Panc1 (cell line): ENCODE results near the gene ATP6V0A4. TPM values are rescaled to one million over a fixed set of nuclear protein-coding genes. Genes with fewer than 3 reads are reported as not detected.

Experiments used
- ATAC-seq: fragments of 200-7000 bp; cut with Tn5 transposase; 2 replicates; pipeline ENCODE4 v1.9.1; 2020; ENCODE audit warnings: mild to moderate bottlenecking, moderate library complexity
- BruUV-seq: library from RNA; stranded (reverse); fragments of 400-500 nt; replicated peaks from 2 replicates; lab custom pipeline; 2021; lab: Mats Ljungman, UMichigan
- CTCF ChIA-PET: fragments of 300-600 bp; sonication (Branson Sonifier 250); formaldehyde crosslinking; loops from one replicate; lab custom pipeline; 2022; ENCODE audit warnings: antibody characterized with exemption; lab: Charles Lee
- POLR2A ChIA-PET: fragments of 300-600 bp; sonication (Branson Sonifier 250); formaldehyde crosslinking; loops from one replicate; lab custom pipeline; 2022; ENCODE audit warnings: antibody characterized with exemption; lab: Charles Lee
- DNase-seq: peaks from one replicate; pipeline ENCODE4 v3.0.0-alpha.2; 2010; ENCODE audit warnings: low read depth, low spot score
- H3K27ac ChIP-seq: 2 replicates; pipeline ENCODE4 v1.5.1; 2011; ENCODE audit warnings: mild to moderate bottlenecking, low read length, inconsistent platforms
- H3K27me3 ChIP-seq: fragments of 200-500 bp; sonication (Bioruptor generic); 2 replicates; pipeline ENCODE4 v1.6.0; 2014; ENCODE audit warnings: low read length, inconsistent platforms; ENCODE audit not compliant: control insufficient read depth, insufficient read depth
- H3K36me3 ChIP-seq: fragments of 200-500 bp; sonication (Bioruptor generic); 2 replicates; pipeline ENCODE4 v1.5.1; 2014; ENCODE audit warnings: inconsistent platforms, mild to moderate bottlenecking, low read length, moderate library complexity; ENCODE audit not compliant: control insufficient read depth, insufficient read depth
- H3K4me1 ChIP-seq: 2 replicates; pipeline ENCODE4 v1.5.1; 2011; ENCODE audit warnings: inconsistent platforms, mild to moderate bottlenecking, low read length, moderate library complexity; ENCODE audit not compliant: control insufficient read depth, insufficient read depth
- H3K4me3 ChIP-seq, 2 experiments: 2 replicates each; pipeline ENCODE4 v1.5.1; 2011 to 2012; ENCODE audit warnings: low read depth in 2 of 2, low read length in 2 of 2, mild to moderate bottlenecking in 2 of 2, inconsistent platforms in 1 of 2, moderate library complexity in 1 of 2
- H3K9me3 ChIP-seq: fragments of 200-500 bp; sonication (Bioruptor generic); 2 replicates; pipeline ENCODE4 v1.5.1; 2014; ENCODE audit warnings: low read depth, mild to moderate bottlenecking, inconsistent platforms, low read length, moderate library complexity; ENCODE audit not compliant: control insufficient read depth, insufficient read depth
- POLR2AphosphoS5 ChIP-seq: IDR thresholded peaks from 2 replicates; pipeline ENCODE4 v1.6.1; 2012; ENCODE audit warnings: mild to moderate bottlenecking, low read depth, low read length, moderate library complexity
- SIN3A ChIP-seq: IDR thresholded peaks from 2 replicates; pipeline ENCODE4 v1.6.1; 2012; ENCODE audit warnings: low read depth, mild to moderate bottlenecking, low read length, moderate library complexity, borderline replicate concordance; ENCODE audit not compliant: insufficient read depth
- TCF7L2 ChIP-seq: IDR thresholded peaks from 2 replicates; pipeline ENCODE4 v1.6.1; 2011; ENCODE audit warnings: mild to moderate bottlenecking, low read depth, low read length, inconsistent platforms
- in situ Hi-C: cut with HindIII; loops from 2 replicates; pipeline ENCODE4 v1.10.0; 2016; ENCODE audit warnings: low sequenced_read_pairs, low pct_unique_long_range_greater_than_20kb
- intact Hi-C: fragments of 100-400 bp; cut with micrococcal nuclease; formaldehyde crosslinking; loops from one replicate; pipeline ENCODE4 v1.10.0; 2022; ENCODE audit not compliant: unreplicated experiment
- total RNA-seq: library from RNA; stranded (reverse); gene quantifications from one replicate; pipeline ENCODE4 v1.2.1, GENCODE V29; 2021; ENCODE audit not compliant: unreplicated experiment
- TF ChIP-seq, protein P1 (sequence below): fragments of 450-650 bp; IDR thresholded peaks from 2 replicates; pipeline ENCODE4 v1.5.1; 2017; ENCODE audit warnings: mild to moderate bottlenecking
- TF ChIP-seq, protein P2 (sequence below), 2 experiments: IDR thresholded peaks; 2 replicates each; pipeline ENCODE4 v1.6.1; 2011 to 2012; ENCODE audit warnings: low read depth in 2 of 2, control low read depth in 1 of 2, low read length in 1 of 2, mild to moderate bottlenecking in 1 of 2, moderate library complexity in 1 of 2; ENCODE audit not compliant: insufficient read depth in 1 of 2

ATP6V0A4 gene
- total RNA-seq, 1 experiment from 2014 or later, result 0.15 TPM

DNA sequence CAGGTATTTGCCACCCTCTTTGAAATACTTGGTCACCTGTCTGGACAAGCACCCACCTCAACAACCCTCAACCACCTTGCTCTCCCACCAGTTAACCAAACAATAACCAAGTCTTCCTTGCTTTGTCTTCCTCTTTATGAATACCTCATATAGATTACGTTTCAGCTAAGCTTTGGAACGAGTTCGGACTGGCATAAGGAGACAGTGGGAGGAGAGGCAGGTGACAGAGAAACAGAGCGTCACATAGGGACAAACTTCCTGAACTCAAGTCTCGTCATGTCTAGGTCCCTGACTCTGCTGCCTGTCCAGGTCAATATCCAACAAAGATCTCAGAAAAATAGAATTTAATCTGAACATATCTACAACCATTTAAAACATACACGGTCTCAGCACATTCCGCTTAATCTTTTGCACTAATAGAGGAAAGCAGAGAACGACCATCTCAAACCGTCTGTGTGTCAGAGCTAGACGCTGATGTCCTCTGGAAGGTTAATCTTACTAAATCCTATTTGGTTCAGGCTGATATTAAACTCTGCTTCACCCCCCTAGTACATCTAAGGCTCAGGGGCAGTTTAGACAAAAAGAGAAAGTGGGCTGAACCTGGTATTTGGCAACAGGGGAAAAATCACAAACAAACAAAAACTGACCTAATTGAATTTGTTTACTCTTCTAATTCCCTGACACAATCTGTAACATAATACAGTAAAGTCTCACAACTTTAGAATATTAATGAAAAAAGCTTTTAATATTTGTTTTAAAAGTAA, 70.5 kb downstream of the ATP6V0A4 start:
- no peak for DNase-seq
- Histone ChIP-seq H3K4me1 (no peaks in the 10 kb centered on the region), H3K27me3 (no peaks in the 10 kb centered on the region), H3K9me3 (no peaks in the 10 kb centered on the region), H3K27ac (no peak overlapping the region), H3K36me3 (no peaks in the 10 kb centered on the region), H3K4me3 (no peak overlapping the region)
- intact Hi-C loops, result no loop called here
- CTCF ChIA-PET, result no interaction called here
- TF ChIP-seq, protein P1, sequence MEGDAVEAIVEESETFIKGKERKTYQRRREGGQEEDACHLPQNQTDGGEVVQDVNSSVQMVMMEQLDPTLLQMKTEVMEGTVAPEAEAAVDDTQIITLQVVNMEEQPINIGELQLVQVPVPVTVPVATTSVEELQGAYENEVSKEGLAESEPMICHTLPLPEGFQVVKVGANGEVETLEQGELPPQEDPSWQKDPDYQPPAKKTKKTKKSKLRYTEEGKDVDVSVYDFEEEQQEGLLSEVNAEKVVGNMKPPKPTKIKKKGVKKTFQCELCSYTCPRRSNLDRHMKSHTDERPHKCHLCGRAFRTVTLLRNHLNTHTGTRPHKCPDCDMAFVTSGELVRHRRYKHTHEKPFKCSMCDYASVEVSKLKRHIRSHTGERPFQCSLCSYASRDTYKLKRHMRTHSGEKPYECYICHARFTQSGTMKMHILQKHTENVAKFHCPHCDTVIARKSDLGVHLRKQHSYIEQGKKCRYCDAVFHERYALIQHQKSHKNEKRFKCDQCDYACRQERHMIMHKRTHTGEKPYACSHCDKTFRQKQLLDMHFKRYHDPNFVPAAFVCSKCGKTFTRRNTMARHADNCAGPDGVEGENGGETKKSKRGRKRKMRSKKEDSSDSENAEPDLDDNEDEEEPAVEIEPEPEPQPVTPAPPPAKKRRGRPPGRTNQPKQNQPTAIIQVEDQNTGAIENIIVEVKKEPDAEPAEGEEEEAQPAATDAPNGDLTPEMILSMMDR, result no peak
- BruUV-seq, result no TSS peak
- in situ Hi-C loops, result no loop called here
- ATAC-seq, result no peak
- POLR2A ChIA-PET, result interaction anchor here (0.5 to 0.7 kb wide), 2 partner anchors 22 to 370 kb away, joined by 3 to 6 read pairs; no protein-coding TSS in a partner anchor

DNA sequence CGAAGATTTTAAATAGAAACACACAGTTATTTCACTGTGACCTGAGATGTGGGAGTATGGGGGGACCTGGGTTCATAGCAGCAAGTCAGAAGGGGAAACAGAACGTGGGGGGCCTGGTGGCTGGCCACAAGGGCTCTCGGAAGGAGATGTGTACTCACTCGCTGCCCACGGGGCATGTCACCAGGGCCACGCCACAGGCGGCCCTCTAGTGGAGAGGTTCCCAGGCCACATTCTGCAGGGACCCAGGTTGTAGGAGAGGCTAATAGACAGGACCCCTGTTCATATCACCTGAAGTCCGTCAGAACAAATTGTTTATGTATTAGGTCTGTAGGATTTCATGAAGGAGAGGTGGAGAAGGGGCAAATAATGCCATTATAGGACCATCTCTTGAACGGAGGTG, 71.7 kb downstream of the ATP6V0A4 start:
- ChIA-PET CTCF (interaction anchor here (0.6 to 0.7 kb wide), 4 partner anchors 86 to 1254 kb away, joined by 3 to 11 read pairs (median 6); no protein-coding TSS in a partner anchor), POLR2A (interaction anchor here (0.7 kb wide), 1 partner anchor 711 kb away, joined by 10 read pairs; no protein-coding TSS in a partner anchor)
- no peaks in the 10 kb centered on the region for H3K36me3 ChIP-seq
- H3K4me3 ChIP-seq, result no peak overlapping the region
- BruUV-seq, result no TSS peak
- no peak for TF ChIP-seq SIN3A
- TF ChIP-seq, protein P1, result no peak
- TF ChIP-seq POLR2AphosphoS5, result no peak
- TF ChIP-seq TCF7L2, result no peak
- TF ChIP-seq, protein P2, sequence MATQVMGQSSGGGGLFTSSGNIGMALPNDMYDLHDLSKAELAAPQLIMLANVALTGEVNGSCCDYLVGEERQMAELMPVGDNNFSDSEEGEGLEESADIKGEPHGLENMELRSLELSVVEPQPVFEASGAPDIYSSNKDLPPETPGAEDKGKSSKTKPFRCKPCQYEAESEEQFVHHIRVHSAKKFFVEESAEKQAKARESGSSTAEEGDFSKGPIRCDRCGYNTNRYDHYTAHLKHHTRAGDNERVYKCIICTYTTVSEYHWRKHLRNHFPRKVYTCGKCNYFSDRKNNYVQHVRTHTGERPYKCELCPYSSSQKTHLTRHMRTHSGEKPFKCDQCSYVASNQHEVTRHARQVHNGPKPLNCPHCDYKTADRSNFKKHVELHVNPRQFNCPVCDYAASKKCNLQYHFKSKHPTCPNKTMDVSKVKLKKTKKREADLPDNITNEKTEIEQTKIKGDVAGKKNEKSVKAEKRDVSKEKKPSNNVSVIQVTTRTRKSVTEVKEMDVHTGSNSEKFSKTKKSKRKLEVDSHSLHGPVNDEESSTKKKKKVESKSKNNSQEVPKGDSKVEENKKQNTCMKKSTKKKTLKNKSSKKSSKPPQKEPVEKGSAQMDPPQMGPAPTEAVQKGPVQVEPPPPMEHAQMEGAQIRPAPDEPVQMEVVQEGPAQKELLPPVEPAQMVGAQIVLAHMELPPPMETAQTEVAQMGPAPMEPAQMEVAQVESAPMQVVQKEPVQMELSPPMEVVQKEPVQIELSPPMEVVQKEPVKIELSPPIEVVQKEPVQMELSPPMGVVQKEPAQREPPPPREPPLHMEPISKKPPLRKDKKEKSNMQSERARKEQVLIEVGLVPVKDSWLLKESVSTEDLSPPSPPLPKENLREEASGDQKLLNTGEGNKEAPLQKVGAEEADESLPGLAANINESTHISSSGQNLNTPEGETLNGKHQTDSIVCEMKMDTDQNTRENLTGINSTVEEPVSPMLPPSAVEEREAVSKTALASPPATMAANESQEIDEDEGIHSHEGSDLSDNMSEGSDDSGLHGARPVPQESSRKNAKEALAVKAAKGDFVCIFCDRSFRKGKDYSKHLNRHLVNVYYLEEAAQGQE (IDR thresholded peaks at IDR 0.05; ENCODE audit: insufficient read depth in 1 of 2, low read depth in 2 of 2, low read length in 1 of 2), result no peak
- H3K27ac ChIP-seq, result no peak overlapping the region
- no peaks in the 10 kb centered on the region for H3K4me1 ChIP-seq
- H3K9me3 ChIP-seq, result no peaks in the 10 kb centered on the region
- no peaks in the 10 kb centered on the region for H3K27me3 ChIP-seq
- in situ Hi-C loops (no loop called here), intact Hi-C loops (no loop called here)
- ATAC-seq, result no peak
- DNase-seq, result no peak
